HepG2 (cell line): ENCODE results near the gene STOM.

ENCODE experiments used
- PBX2 ChIP-seq: IDR thresholded peaks from 2 replicates; pipeline ENCODE4 v1.6.1; 2016; ENCODE audit warnings: control low read depth
- PRPF4 ChIP-seq: fragments of 200-400 bp; formaldehyde crosslinking; IDR thresholded peaks from 2 replicates; pipeline ENCODE4 v1.6.1; 2016; ENCODE audit warnings: low read length, low read depth; ENCODE audit not compliant: poor library complexity, severe bottlenecking

- TF ChIP-seq PBX2 (no peak), PRPF4 (no peak)
Observed at GRCh38 chr9:121386442-121387175, 16.6 kb upstream of the STOM start.
